AG20443 (cell line): ENCODE data around the gene STPG2.
"Not testable (repeated sequence)": the region's sequence is repeated elsewhere in the genome, so short reads cannot be mapped to it uniquely, and the experiment has no call there.

ENCODE experiments used
- DNase-seq: peaks from one replicate; pipeline ENCODE4 v3.0.0; 2012; ENCODE audit warnings: low spot score, mixed read lengths

Gene STPG2

DNA sequence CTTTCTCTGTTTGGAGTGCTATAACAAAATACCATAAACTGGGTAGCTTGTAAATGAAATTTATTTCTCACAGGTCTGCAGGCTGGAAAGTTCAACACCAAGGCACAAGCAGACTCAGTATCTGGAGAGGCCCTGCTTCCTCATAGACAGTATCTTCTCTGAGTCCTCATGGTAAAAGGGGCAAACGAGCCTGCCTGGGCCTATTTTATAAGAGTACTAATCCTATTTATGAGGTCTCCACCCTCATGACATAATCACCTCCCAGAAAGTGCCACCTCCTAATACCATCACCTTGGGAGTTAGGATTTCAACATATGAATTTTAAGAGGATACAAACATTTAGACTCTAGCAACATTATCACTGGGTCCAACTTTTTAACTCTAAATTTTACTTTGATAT lies 200.3 kb downstream of the STPG2 start:
- no peak for DNase-seq

DNA sequence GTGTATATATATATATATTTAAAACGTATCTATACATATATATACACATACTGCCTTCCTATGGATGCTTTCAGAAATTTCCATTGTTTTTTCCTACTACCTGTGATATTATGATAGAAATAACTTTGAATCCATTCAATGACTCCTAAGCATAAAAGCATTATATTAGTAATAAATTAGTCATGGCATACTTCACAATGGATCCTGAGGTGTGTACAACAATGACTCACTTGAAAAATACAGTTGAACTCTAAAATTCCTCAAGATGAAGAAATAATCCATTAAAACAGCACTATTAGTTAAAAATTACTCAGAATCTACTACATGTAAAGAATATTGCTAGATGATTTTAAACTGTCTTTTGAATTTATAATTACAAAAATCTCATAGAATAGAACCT lies 201.1 kb downstream of the STPG2 start:
- DNase-seq = no peak

DNA sequence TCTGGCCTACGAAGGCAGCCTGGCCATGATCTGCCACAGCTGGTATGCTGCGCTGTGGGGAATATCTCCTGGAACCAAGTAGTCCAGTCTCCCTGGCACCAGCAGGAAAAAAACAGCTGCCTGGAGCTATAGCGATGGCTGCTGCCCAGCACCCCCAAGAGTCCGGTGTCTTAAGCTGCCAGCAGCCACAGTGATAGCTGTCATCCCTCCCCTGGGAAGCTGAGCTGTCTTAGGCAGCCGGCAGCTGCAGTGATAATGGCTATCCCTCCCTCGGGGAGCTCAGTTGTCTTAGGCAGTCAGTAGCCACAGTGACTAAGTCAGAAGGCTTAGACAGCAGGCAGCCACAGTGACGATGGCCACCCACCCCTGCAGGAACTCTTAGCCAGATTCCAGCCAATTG lies 205.1 kb downstream of the STPG2 start:
- no peak for DNase-seq

DNA sequence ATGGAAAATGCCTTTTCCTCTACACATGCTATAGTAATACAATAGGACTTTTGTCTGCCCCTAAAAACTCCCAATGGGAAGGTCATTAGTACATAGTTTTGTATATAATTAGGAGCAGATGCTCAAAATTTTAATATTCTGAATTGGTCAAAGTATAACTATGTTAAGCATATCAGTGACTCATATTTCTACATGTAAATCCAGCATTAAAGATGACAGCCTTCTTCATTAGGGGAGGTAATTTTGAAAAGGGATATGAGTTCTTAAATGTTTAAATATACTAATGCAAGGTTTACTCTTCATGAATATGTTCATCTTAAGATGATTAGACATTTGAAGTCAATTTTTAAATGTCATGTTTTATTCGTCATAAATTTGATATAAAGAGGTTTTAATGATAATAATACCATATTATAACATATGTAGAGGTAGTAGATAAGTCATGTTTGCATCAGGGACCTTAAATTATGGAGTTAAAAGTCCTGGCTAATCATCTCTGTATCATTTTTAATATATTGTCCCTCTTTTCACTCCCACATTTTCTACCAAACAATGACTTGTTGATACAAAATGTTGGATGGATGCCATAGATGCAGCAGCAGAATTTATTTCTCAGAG lies 218.8 kb downstream of the STPG2 start:
- no peak for DNase-seq

DNA sequence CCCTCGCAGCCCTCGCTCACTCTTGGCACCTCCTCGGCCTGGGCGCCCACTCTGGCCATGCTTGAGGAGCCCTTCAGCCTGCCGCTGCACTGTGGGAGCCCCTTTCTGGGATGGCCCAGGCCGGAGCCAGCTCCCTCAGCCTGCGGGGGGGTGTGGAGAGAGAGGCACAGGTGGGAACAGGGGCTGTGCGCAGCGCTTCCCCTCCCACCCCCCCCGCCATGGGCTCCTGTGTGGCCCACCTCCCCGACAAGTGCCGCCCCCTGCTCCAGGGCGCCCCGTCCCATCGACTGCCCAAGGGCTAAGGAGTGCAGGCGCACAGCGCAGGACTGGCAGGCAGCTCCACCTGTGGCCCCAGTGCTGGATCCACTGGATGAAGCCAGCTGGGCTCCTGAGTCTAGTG lies 220.2 kb downstream of the STPG2 start:
- no peak for DNase-seq

DNA sequence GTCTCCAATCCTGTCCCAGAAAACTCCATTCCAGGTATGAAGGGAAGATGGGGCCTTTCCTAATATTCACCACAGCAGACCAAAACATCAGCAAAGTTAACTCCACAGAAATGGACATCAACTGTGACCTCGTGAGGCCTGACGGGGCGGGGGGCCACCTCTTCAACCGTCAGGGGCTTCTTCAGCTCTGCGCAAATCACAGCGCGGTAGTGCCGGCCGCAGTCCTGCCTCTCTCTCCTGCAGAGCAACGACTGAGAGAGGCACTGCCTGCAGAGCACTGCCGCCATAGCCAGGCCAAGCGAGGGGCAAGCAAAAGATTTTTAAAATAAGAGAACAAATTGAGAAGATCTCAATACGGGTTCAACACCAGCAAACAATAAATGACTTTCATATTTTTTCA lies 226.2 kb downstream of the STPG2 start:
- DNase-seq = no peak

DNA sequence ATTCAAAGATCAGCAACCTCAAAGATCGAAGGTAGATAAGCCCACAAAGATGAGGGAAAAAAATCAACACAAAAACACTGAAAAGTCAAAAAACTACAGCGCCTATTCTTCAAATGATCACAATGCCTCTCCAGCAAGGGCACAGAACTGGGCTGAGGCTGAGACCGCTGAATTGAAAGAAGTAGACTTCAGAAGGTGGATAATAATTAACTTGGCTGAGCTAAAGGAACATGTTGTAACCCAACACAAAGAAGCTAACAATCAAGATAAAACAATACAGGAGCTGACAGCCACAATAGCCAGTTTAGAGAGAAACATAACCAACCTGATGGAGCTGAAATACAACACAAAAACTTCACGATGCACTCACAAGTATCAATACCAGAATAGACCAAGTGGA lies 231.1 kb downstream of the STPG2 start:
- DNase-seq = no peak

DNA sequence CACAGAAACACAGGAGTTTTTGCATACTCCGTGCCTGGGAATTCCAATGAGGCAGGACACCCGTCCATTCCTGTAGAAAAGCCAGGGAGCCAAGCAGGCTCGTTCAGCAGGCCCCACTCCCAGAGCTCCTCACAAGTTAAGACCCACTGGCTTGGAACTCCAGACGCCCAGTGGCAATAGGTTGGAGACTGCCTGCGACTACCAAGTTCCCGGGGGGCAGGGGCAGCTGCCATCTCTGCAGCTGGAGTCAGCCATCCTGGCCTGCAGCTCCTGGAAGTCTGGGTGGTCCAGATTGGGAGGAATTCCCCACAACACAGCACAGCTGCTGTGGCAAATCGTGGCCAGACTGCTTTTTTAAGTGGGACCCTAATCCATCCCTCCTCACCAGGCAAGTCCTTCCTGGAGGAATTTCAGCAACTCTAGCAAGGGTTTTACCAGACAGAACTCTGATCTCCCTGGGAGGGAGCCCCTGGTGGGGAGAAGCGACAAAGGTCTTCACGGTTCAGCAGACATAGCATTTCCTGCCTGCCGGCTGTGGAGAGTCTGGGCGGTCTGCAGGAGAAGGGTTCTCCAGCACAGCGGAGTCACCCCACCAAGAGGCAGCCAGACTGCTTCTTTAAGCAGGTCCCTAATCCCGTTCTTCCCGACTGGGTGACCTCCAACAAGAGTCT lies 231.9 kb downstream of the STPG2 start:
- DNase-seq = no peak

DNA sequence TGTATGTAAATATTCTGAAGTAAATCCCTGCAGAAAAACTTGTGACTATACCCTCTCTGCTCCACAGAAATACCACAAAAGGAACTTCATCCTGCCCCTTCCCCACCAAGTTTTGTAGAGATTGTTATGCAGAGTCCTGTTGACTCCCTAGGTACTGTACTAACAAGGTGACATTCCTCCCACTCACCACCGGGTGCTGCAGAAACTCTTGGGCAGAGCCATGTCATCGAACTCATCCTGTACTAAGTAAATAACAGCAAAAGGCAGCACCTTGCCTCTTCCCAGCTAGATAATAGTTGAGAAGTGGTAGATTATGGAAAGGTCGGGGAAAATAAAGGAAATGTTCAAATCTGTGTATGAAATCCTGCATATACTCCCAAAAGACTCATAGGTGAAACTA lies 233.3 kb downstream of the STPG2 start:
- no peak for DNase-seq

DNA sequence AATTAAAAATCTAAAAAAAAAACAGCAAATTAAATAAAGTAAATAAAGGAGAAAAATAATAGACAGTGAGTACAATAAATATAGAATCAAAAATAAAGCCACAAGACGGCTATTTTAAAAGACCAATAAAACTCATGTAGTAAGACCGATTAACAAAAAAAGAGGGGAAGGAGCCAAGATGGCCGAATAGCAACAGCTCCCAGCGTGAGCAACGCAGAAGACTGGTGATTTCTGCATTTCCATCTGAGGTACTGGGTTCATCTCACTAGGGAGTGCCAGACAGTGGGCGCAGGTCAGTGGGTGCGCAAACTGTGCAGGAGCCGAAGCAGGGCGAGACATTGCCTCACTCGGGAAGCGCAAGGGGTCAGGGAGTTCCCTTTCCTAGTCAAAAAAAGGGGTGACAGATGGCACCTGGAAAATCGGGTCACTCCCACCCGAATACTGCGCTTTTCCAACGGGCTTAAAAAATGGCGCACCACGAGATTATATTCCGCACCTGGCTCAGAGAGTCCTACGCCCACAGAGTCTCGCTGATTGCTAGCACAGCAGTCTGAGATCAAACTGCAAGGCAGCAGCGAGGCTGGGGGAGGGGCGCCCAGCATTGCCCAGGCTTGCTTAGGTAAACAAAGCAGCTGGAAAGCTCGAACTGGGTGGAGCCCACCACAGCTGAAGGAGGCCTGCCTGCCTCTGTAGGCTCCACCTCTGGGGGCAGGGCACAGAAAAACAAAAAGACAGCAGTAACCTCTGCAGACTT lies 239.7 kb downstream of the STPG2 start:
- DNase-seq = not testable (repeated sequence)

DNA sequence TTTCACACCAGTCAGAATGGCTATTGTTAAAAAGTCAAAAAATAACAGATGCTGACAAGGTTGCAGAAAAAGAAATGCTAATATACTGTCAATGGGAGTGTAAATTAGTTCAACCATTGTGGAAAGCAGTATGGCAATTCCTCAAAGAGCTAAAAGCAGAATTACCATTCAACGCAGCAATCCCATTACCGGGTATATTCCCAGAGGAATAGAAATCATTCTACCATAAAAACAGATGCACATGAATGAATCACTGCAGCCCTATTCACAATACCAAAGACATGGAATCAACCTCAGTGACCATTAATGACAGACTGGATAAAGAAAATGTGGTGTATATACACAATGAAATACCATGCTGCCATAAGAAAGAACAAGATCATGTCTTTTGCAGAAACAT lies 243.0 kb downstream of the STPG2 start:
- DNase-seq = no peak

DNA sequence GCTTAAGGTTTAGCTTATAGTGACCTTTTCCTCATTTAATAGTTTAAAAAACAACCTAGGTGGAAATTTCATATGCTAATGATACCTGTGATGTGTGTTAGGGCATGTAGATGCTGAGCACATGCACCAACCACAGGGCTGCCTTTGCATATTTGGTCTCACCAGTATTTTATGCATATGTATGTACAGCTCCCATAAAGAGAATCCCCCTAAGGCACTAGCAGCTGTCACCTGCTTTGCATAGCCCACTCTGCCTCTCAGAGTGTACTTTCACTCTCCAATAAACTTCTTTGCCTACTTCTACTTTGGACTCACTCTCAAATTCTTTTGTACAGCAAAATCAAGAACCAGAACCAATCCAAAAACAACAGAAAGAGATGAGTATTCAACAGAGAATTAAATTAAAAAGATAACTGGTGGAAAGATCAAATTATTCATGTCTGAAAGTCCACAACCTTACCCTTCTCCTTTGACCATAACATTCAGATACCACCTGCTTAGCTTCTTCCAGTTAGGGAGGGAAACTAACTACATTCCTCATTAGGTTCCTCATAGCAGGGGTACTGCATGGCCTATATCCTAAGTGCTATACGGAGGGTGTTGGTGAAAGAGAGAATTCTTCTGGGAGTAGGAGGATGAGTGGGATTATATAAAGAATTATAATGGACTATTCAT lies 250.5 kb downstream of the STPG2 start:
- DNase-seq = no peak

DNA sequence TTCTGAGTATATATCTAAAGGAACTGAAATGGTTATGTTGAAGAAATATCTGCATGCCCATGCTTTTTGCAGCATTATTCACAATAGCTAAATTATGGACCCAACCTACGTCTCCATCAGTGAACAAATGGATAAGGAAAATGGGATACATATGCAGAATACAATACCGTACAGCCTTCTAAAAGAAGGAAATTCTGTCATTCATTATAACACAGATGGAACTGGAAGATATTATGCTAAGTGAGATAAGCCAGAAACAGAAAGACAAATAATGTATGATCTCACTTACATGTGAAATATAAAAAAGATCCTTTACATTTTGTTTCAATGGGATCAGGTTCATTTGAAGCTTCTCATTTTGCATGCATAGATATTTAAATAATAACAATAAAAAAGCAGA lies 263.3 kb downstream of the STPG2 start:
- no peak for DNase-seq

DNA sequence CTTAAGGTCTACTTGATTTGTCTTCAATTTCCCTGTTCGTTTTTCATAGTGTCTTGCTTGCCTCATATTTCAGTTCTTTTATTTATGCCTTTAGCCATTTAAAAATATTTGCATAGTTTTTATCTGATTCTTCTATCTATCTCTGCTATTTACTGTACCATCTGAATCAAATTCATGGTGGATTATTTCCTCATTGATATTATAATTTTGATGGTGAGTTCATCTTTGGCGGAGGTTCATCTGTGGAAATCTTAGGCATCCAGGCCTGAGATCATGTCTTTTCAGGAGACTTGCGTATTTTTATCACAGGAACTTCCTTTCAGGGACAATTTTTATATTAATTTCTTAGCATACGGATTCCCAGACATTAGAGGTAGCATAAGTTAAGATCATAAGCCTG lies 275.2 kb downstream of the STPG2 start:
- no peak for DNase-seq

DNA sequence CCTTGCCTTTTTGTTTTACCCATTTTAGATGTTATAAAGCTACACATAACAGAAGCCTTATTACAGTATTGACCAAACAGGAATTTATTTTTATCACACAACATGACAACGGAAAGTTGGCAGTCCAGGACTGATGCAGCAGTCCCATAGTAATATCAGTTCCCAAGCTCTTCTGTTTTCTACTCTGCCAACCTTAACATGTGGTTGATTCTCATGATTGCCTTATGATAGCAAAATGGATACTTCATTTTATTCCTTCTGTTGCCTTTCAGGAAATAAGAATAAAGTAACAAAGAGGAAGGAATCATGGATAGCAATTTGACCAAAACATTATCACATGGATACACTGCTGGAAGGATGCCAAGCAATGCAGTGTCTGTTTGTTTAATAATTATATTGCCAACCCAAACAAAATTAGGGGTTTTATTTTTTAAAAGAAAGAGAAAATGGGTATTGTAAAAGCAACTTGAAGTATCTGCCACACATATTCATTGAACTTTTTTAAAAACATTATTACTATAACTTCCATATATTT lies 275.7 kb downstream of the STPG2 start:
- no peak for DNase-seq

DNA sequence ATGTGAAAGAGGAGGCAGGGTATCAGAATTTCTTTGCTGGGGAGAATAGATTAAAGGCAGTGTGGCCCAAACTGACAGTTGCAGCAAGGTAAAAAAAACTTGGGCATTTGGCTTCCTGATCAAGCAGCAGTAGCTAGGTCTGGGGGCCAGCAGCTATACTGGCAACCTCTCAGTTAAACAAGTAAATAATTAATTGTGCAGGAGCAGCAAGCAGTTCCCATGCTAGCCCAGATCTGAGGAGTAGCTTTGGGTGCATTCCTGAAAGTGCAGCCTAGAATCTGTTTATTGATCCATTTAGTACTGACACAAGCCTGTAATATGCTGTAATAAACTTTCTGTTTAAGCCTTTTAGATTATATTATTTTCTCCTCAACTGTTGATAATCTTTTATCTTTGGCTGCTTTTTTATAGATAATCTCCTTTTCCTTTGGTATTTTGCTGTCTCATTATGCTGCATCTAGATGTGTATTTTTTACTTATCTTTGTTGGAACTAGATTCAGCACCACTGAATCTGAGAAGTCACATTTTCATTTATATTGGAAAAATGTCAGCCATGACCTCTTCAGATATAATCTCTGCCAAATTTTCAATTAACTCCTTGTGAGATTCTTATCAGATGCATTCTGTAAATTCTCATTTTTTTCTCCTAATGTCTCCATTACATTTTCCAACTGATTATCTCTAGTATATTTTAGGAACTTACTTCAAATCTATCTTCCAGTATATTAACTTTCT lies 276.3 kb downstream of the STPG2 start:
- DNase-seq = no peak

DNA sequence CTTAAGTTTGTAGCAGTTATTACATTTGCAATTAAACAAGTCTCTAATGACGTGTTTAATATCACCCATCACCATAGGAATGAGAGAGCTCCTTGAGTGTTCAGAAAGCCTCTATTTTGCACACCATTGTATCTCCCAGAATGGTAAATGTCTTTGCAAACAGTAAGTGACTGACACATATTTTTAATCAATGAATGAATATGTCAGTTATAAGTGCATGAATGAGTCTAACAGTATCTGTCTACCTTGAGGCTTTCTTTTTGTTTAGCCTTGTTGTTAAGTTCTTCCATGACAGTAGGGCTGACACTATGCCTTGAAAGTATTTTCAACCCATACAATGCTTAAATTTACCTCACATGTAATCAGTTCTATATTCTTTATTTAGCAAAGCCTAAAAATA lies 292.2 kb downstream of the STPG2 start:
- no peak for DNase-seq

DNA sequence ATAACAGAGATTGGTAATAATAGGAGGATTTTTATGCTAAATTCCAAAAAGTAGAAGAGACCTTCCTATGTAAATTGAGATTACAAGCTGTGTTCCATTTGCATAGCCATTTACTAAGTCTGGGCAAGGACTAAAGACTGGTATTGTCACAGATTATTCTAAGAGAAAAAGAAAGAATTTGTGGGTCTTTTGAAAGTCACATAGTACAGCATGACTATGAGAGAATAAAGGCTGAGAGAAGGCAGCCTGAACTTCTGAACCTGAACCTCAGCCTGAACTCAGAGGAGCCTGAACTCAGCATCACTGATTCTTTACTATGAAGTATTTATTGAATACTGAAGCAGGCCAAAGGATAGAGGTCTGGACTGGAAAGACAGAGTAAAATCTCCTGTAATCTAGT lies 297.5 kb downstream of the STPG2 start:
- DNase-seq = no peak

DNA sequence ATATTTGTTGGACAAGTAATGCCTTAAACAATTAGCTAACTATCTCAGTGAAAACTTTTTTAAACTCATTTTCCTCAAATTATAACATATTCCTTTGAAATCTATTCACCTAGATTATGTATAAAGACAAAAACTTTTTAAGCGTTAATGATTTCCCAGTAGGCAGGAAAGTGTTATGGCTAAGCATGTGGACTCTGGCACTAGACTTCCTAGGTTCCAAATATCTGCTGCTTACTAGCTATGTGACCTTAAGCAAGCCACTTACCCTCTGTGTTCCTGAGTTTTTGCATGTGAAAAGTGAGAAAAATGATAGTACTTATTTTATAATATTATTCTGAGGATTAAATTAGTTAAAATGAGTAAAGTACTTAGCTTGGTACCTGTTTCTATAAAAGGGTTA lies 301.8 kb downstream of the STPG2 start:
- no peak for DNase-seq

DNA sequence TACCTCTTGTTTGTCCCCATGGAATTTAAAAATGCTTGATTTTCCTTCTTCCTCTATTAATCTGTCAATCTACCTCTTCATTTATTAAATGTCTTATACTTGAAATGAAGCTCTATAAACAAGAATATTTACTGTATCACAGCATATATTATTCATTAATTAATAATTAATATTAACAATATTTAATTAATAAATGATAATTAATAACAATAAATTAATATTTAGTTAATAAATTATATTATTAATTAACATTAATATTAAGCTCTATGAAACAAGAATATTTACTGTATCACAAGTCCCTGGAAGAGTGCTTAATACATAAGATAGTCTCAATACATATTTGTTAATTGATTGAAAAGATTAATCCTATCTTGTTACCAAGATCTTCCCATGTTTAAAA lies 306.6 kb downstream of the STPG2 start:
- DNase-seq = no peak

DNA sequence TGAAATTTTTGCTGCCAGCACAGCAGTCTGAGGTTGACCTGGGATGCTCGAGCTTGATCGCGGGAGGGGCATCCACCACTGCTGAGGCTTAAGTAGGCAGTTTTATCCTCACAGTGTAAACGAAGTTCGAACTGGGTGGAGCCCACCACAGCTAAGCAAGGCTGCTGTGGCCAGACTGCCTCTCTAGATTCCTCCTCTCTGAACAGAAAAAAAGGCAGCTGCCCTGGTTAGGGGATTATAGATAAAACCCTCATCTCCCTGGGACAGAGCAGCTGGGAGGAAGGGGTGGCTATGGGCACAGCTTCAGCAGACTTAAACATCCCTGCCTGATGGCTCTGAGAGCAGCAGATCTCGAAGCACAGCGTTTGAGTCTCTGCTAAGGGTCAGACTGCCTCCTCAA lies 314.6 kb downstream of the STPG2 start:
- DNase-seq = no peak

DNA sequence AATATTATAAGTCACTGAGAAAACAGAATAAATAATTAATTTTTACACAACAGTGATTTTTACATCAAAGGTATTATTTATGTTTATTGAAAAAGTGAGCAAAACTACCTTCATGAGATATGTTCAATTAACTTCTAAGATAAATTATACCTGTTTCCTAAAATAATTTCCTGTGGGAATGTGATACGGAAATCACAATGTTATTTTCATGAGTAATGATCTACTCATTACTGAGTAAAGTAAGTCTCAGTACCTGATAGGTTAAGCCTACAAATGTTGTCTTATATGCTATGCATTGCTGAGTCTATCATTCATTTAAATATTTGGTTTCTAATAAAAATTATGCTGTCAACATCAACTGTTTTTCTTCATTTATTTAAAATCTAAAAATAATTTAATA lies 324.0 kb downstream of the STPG2 start:
- DNase-seq = no peak
